ENCODE measurements around the gene SLC26A5.

GRCh38 chr7:103466814-103467213, 20.8 kb upstream of the SLC26A5 start:
- no peak for TF ChIP-seq CTCF (IDR thresholded peaks at IDR 0.05)
- no peak for TF ChIP-seq POLR2AphosphoS5 (IDR thresholded peaks at IDR 0.05; ENCODE audit: low read depth, low read length)
- TF ChIP-seq, protein P1, sequence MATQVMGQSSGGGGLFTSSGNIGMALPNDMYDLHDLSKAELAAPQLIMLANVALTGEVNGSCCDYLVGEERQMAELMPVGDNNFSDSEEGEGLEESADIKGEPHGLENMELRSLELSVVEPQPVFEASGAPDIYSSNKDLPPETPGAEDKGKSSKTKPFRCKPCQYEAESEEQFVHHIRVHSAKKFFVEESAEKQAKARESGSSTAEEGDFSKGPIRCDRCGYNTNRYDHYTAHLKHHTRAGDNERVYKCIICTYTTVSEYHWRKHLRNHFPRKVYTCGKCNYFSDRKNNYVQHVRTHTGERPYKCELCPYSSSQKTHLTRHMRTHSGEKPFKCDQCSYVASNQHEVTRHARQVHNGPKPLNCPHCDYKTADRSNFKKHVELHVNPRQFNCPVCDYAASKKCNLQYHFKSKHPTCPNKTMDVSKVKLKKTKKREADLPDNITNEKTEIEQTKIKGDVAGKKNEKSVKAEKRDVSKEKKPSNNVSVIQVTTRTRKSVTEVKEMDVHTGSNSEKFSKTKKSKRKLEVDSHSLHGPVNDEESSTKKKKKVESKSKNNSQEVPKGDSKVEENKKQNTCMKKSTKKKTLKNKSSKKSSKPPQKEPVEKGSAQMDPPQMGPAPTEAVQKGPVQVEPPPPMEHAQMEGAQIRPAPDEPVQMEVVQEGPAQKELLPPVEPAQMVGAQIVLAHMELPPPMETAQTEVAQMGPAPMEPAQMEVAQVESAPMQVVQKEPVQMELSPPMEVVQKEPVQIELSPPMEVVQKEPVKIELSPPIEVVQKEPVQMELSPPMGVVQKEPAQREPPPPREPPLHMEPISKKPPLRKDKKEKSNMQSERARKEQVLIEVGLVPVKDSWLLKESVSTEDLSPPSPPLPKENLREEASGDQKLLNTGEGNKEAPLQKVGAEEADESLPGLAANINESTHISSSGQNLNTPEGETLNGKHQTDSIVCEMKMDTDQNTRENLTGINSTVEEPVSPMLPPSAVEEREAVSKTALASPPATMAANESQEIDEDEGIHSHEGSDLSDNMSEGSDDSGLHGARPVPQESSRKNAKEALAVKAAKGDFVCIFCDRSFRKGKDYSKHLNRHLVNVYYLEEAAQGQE (IDR thresholded peaks at IDR 0.05; ENCODE audit: insufficient read depth in 1 of 2, low read depth in 2 of 2, low read length in 1 of 2), result no peak
